ENCODE data around the gene MEF2C. TPM values are rescaled to one million over a fixed set of nuclear protein-coding genes. Genes with fewer than 3 reads are reported as not detected.
"Not testable (repeated sequence)": the region's sequence is repeated elsewhere in the genome, so short reads cannot be mapped to it uniquely, and the experiment has no call there.

Gene MEF2C
- total RNA-seq, 1 experiment from 2014 or later = 171 TPM

DNA sequence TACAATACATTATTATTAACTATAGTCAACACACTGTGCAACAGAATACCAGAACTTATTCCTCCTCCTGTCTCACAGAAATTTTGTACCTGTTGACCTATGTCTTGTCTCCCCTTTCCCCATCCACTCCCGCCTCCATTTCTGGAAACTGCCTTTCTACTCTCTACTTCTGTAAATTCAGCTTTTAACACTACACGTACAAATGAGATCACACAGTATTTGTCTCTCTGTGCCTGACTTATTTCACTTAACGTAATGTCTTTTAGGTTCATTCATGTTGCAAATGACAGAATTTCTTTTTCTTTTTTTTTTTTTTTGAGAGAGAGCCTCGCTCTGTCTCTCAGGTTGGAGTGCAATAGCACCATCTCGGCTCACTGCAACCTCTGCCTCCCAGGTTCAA lies 19.5 kb downstream of the MEF2C start:
- Histone ChIP-seq H3K27ac (ENCODE audit: low read length) (no peak overlapping the region), H3K79me2 (ENCODE audit: low read length) (peaks cover 94% of the 10 kb centered on the region)

DNA sequence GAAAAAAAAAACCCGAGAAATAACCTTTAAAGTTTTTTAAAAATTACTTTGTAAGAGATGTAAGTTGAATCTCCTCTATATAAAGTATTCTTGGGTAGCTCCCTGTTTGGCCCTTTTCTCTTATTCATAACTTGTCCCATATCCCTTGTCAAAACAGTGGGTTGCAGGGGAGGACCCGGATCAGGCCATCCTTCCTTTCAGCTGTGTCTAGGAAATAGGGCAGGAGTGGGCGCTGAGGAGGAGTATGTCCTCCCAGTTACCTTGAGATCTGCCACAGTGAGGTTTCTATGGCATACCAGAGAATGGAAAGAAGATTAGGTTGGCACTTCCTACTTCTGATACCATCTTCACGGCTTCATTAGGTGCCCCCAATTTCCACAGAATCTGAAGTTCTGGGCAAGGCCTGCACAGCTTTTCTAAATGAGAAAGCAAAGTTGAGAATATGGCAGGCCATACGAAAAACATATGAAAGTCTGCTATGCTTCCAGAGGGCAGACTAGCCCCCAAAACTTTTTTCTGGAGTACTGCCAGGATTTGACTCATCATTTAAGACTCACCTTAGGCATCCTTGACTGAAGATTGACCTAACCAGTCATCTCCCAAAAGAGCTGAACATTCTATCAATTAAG lies 20.3 kb downstream of the MEF2C start:
- Histone ChIP-seq H3K79me2 (ENCODE audit: low read length) (peaks cover 94% of the 10 kb centered on the region), H3K4me2 (ENCODE audit: low read depth, low read length, poor library complexity, severe bottlenecking) (no peak overlapping the region), H3K9ac (ENCODE audit: low read length) (no peak overlapping the region), H3K4me3 (ENCODE audit: low read length) (no peak overlapping the region), H2AFZ (ENCODE audit: low read length) (no peak overlapping the region), H3K27ac (ENCODE audit: low read length) (no peak overlapping the region), H3K36me3 (ENCODE audit: insufficient read depth, low read length) (peaks cover 62% of the 10 kb centered on the region), H3K9me2 (replicated peaks; ENCODE audit: insufficient read depth, low read length) (no peaks in the 10 kb centered on the region), H3K27me3 (ENCODE audit: low read length) (no peaks in the 10 kb centered on the region), H4K20me1 (ENCODE audit: insufficient read depth, low read depth, low read length) (no peaks in the 10 kb centered on the region), H3K9me3 (ENCODE audit: low read length) (no peaks in the 10 kb centered on the region), H3K4me1 (ENCODE audit: low read length) (no peaks in the 10 kb centered on the region)
- no peak for DNase-seq

More for the DNA sequence above, 19.5 kb downstream of the MEF2C start:
- Histone ChIP-seq H3K9me2 (replicated peaks; ENCODE audit: insufficient read depth, low read length) (no peaks in the 10 kb centered on the region), H3K27me3 (ENCODE audit: low read length) (no peaks in the 10 kb centered on the region), H3K36me3 (ENCODE audit: insufficient read depth, low read length) (peaks cover 58% of the 10 kb centered on the region), H3K9me3 (ENCODE audit: low read length) (no peaks in the 10 kb centered on the region), H3K9ac (ENCODE audit: low read length) (no peak overlapping the region), H2AFZ (ENCODE audit: low read length) (no peak overlapping the region), H3K4me3 (ENCODE audit: low read length) (no peak overlapping the region), H3K4me2 (ENCODE audit: low read depth, low read length, poor library complexity, severe bottlenecking) (no peak overlapping the region), H3K4me1 (ENCODE audit: low read length) (no peaks in the 10 kb centered on the region), H4K20me1 (ENCODE audit: insufficient read depth, low read depth, low read length) (no peaks in the 10 kb centered on the region)
- no peak for DNase-seq

DNA sequence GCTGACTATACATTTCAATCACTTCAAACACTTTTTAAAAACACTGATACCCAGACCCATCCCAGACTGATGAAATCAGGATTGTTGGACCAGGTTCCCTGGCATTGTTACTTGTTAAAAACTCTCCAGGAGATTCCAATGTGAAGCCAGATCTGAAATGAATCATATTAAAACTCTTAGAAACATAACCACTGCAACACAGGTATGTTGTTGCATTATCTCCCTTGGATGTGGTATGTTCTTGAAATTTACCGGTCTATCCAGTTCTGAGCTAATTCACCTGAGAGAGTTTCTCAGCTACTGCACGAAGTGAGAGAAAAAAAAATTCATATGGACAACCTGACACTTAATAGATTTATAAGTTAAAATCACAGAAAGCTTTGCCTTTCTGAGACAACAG lies 21.8 kb downstream of the MEF2C start:
- no peak overlapping the region for H3K4me2 ChIP-seq (ENCODE audit: low read depth, low read length, poor library complexity, severe bottlenecking)
- peaks cover 94% of the 10 kb centered on the region for H3K79me2 ChIP-seq (ENCODE audit: low read length)
- no peaks in the 10 kb centered on the region for H3K27me3 ChIP-seq (ENCODE audit: low read length)
- H2AFZ ChIP-seq (ENCODE audit: low read length) = no peak overlapping the region
- no peaks in the 10 kb centered on the region for H3K9me3 ChIP-seq (ENCODE audit: low read length)
- no peak overlapping the region for H3K27ac ChIP-seq (ENCODE audit: low read length)
- no peaks in the 10 kb centered on the region for H3K9me2 ChIP-seq (replicated peaks; ENCODE audit: insufficient read depth, low read length)
- peaks cover 69% of the 10 kb centered on the region for H3K36me3 ChIP-seq (ENCODE audit: insufficient read depth, low read length)
- no peak overlapping the region for H3K4me3 ChIP-seq (ENCODE audit: low read length)
- H4K20me1 ChIP-seq (ENCODE audit: insufficient read depth, low read depth, low read length) = no peaks in the 10 kb centered on the region
- no peak overlapping the region for H3K9ac ChIP-seq (ENCODE audit: low read length)
- no peaks in the 10 kb centered on the region for H3K4me1 ChIP-seq (ENCODE audit: low read length)
- DNase-seq = no peak

DNA sequence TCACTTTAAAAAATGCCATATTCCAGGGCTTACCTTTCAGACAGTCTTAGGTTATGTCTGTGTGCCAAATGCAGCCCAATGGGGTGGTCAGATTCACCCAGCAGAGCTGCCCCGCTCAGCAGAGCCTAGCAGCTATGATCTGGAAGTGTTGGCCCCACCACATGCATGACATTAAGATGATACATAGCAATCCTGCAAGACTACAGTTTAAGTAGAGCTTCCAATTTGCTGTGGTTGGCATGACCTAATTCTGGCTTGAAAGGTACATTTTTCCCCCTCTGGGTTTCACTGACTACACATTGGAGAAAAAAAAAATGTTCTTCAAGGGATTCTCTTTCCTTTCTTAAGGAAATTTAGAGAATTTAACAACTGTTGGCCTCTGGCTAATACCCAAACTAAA lies 22.5 kb downstream of the MEF2C start:
- Histone ChIP-seq H4K20me1 (ENCODE audit: insufficient read depth, low read depth, low read length) (no peaks in the 10 kb centered on the region), H3K27ac (ENCODE audit: low read length) (no peak overlapping the region), H3K36me3 (ENCODE audit: insufficient read depth, low read length) (peaks cover 73% of the 10 kb centered on the region)

DNA sequence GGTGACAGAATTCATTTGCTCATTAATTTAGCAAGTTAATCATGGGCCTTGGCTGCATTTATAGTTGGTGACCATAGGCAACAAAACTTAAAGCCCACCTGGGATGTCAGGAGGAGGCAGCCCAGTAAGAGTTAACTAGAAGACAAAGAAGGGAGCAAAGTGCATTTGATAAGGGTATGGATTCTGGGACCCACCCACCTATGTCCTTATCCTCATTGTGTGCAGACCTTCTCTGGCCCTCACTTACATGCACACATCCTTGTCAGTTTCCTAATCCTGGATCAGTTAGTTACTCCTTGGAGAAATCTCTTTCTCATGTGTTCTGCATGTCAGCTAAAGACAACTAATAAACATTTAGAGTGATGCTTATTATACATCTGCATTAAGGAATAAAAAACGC lies 24.6 kb downstream of the MEF2C start:
- H3K4me2 ChIP-seq (ENCODE audit: low read depth, low read length, poor library complexity, severe bottlenecking) = no peak overlapping the region
- H2AFZ ChIP-seq (ENCODE audit: low read length) = no peak overlapping the region
- no peak overlapping the region for H3K4me3 ChIP-seq (ENCODE audit: low read length)
- no peak overlapping the region for H3K27ac ChIP-seq (ENCODE audit: low read length)
- H4K20me1 ChIP-seq (ENCODE audit: insufficient read depth, low read depth, low read length) = no peaks in the 10 kb centered on the region
- H3K4me1 ChIP-seq (ENCODE audit: low read length) = no peaks in the 10 kb centered on the region
- no peaks in the 10 kb centered on the region for H3K9me3 ChIP-seq (ENCODE audit: low read length)
- H3K9me2 ChIP-seq (replicated peaks; ENCODE audit: insufficient read depth, low read length) = no peaks in the 10 kb centered on the region
- peaks cover 70% of the 10 kb centered on the region for H3K36me3 ChIP-seq (ENCODE audit: insufficient read depth, low read length)
- no peak for DNase-seq
- no peaks in the 10 kb centered on the region for H3K27me3 ChIP-seq (ENCODE audit: low read length)
- H3K9ac ChIP-seq (ENCODE audit: low read length) = no peak overlapping the region
- peaks cover 96% of the 10 kb centered on the region for H3K79me2 ChIP-seq (ENCODE audit: low read length)

More for the DNA sequence above, 22.5 kb downstream of the MEF2C start:
- peaks cover 94% of the 10 kb centered on the region for H3K79me2 ChIP-seq (ENCODE audit: low read length)
- no peaks in the 10 kb centered on the region for H3K9me3 ChIP-seq (ENCODE audit: low read length)
- H3K4me1 ChIP-seq (ENCODE audit: low read length) = no peaks in the 10 kb centered on the region
- no peak overlapping the region for H2AFZ ChIP-seq (ENCODE audit: low read length)
- no peaks in the 10 kb centered on the region for H3K27me3 ChIP-seq (ENCODE audit: low read length)
- no peaks in the 10 kb centered on the region for H3K9me2 ChIP-seq (replicated peaks; ENCODE audit: insufficient read depth, low read length)
- H3K4me3 ChIP-seq (ENCODE audit: low read length) = no peak overlapping the region
- no peak overlapping the region for H3K9ac ChIP-seq (ENCODE audit: low read length)
- no peak overlapping the region for H3K4me2 ChIP-seq (ENCODE audit: low read depth, low read length, poor library complexity, severe bottlenecking)
- no peak for DNase-seq

DNA sequence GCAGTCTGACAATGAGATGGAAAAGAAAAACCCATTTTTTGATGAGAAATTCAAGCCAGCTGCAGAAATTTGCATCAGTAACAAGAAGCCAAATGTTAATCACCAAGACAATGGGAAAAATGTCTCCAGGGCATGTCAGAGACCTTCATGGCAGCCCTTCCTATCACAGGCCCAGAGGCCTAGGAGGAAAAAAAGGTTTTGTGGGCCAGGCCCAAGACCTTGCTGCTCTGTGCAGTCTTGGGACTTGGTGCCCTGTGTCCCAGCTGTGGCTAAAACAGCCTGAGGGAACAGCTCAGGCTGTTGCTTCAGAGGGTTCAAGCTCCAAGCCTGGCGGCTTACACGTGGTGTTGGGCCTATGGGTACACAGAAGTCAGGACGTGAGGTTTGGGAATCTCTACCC lies 26.6 kb downstream of the MEF2C start:
- not testable (repeated sequence) for H3K27me3 ChIP-seq (ENCODE audit: low read length); H3K4me3 ChIP-seq (ENCODE audit: low read length); H4K20me1 ChIP-seq (ENCODE audit: insufficient read depth, low read depth, low read length); H2AFZ ChIP-seq (ENCODE audit: low read length); H3K9me2 ChIP-seq (replicated peaks; ENCODE audit: insufficient read depth, low read length); H3K27ac ChIP-seq (ENCODE audit: low read length); H3K9ac ChIP-seq (ENCODE audit: low read length); H3K4me1 ChIP-seq (ENCODE audit: low read length); H3K4me2 ChIP-seq (ENCODE audit: low read depth, low read length, poor library complexity, severe bottlenecking); DNase-seq; H3K9me3 ChIP-seq (ENCODE audit: low read length)
- peaks cover 51% of the 10 kb centered on the region for H3K36me3 ChIP-seq (ENCODE audit: insufficient read depth, low read length)
- H3K79me2 ChIP-seq (ENCODE audit: low read length) = peaks cover 93% of the 10 kb centered on the region

DNA sequence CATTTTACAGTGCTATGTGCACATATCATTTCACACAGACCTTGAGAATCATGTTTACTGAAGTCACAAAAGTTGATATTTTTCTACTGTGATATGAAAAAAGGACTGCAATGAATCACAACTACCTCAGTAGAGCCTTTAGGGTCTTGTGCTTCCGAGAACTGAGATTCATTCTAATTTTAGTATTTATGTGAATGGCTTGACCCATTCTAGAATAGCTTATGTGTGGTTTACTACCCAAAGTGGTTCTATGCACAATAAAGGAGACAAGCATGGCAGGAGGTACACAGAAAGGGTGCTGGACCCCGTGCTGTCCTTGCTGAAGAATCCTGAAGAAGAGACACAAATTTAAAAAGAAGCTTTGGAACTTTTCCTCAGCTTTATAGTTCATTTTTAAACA lies 28.2 kb downstream of the MEF2C start:
- Histone ChIP-seq H2AFZ (ENCODE audit: low read length) (no peak overlapping the region), H3K4me3 (ENCODE audit: low read length) (no peak overlapping the region), H3K9ac (ENCODE audit: low read length) (no peak overlapping the region), H3K4me1 (ENCODE audit: low read length) (peaks cover 7% of the 10 kb centered on the region; the same call in 1 of the 2 replicates), H3K79me2 (ENCODE audit: low read length) (peaks cover 94% of the 10 kb centered on the region), H3K4me2 (ENCODE audit: low read depth, low read length, poor library complexity, severe bottlenecking) (no peak overlapping the region), H3K27ac (ENCODE audit: low read length) (no peak overlapping the region), H3K9me3 (ENCODE audit: low read length) (no peaks in the 10 kb centered on the region), H4K20me1 (ENCODE audit: insufficient read depth, low read depth, low read length) (no peaks in the 10 kb centered on the region), H3K9me2 (replicated peaks; ENCODE audit: insufficient read depth, low read length) (no peaks in the 10 kb centered on the region), H3K27me3 (ENCODE audit: low read length) (no peaks in the 10 kb centered on the region), H3K36me3 (ENCODE audit: insufficient read depth, low read length) (peaks cover 35% of the 10 kb centered on the region)
- no peak for DNase-seq

DNA sequence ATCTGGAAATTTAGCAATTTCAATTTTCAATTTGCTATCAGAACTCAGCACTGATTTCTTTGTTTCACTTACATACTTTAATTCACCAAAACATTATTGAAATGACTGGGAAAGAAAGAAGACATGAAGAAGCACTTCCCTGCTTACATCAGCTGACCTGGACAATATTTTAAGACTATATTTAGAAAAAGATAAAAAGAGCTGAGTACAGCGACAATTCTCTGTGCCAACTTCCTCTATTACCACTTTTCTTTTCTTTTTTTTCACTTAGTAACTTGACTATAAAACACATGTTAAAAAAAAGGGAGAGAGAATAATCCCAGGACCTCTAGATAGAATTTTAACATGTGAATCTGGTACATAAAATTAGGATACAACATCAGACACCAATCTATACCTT lies 35.6 kb downstream of the MEF2C start:
- Histone ChIP-seq H3K9me3 (ENCODE audit: low read length) (no peaks in the 10 kb centered on the region), H3K9ac (ENCODE audit: low read length) (no peak overlapping the region), H4K20me1 (ENCODE audit: insufficient read depth, low read depth, low read length) (no peaks in the 10 kb centered on the region), H3K27me3 (ENCODE audit: low read length) (no peaks in the 10 kb centered on the region), H2AFZ (ENCODE audit: low read length) (no peak overlapping the region), H3K4me2 (ENCODE audit: low read depth, low read length, poor library complexity, severe bottlenecking) (peak overlapping the region; percentile 58), H3K27ac (ENCODE audit: low read length) (peak overlapping the region; percentile 61), H3K9me2 (replicated peaks; ENCODE audit: insufficient read depth, low read length) (no peaks in the 10 kb centered on the region), H3K36me3 (ENCODE audit: insufficient read depth, low read length) (no peaks in the 10 kb centered on the region; the same call in 1 of the 2 replicates), H3K4me1 (ENCODE audit: low read length) (peaks cover 67% of the 10 kb centered on the region), H3K4me3 (ENCODE audit: low read length) (peak overlapping the region; percentile 2; the same call in 1 of the 2 replicates), H3K79me2 (ENCODE audit: low read length) (peaks cover 90% of the 10 kb centered on the region)
- DNase-seq = peak; percentile 62
